HepG2 (cell line): Measurements from ENCODE around the gene LZTR1. TPM values are rescaled to one million over a fixed set of nuclear protein-coding genes. Genes with fewer than 3 reads are reported as not detected.
A peak's percentile ranks its signal among the peaks of the same experiment; 100 is the strongest.

Experiments
- ATAC-seq: fragments of 200-7000 bp; cut with Tn5 transposase; 3 replicates; pipeline ENCODE4 v1.9.1; 2020; ENCODE audit warnings: mild to moderate bottlenecking, moderate library complexity
- BruUV-seq: library from RNA; stranded (reverse); fragments of 400-500 nt; replicated peaks from 2 replicates; lab custom pipeline; 2021; lab: Mats Ljungman, UMichigan
- CTCF ChIA-PET: fragments of 300-600 bp; formaldehyde crosslinking; extraction: SDS; loops from one replicate; lab custom pipeline; 2021; ENCODE audit warnings: low total read pairs, inconsistent platforms, low intra/inter-chr PET ratio; lab: Yijun Ruan, JAX
- POLR2A ChIA-PET: fragments of 350-600 bp; sonication (Branson Sonifier 250); formaldehyde crosslinking; loops from one replicate; lab custom pipeline; 2020; ENCODE audit warnings: antibody characterized with exemption, inconsistent platforms; lab: Yijun Ruan, JAX
- DNase-seq: peaks from one replicate; pipeline ENCODE4 v3.0.0-alpha.2; 2015; ENCODE audit warnings: low spot score
- FAIRE-seq: peaks from 3 replicates; lab custom pipeline; 2011; peaks lifted over from hg19 to GRCh38; lab: Jason Lieb, UNC
- H2AFZ ChIP-seq: one replicate; pipeline ENCODE4 v1.6.1; 2011; ENCODE audit warnings: low read length, inconsistent platforms
- H3K27ac ChIP-seq: fragments of 300-600 bp; 3 replicates; pipeline ENCODE4 v1.8.0; 2011; ENCODE audit warnings: mixed run types, mild to moderate bottlenecking, mixed read lengths, low read length, inconsistent platforms; ENCODE audit not compliant: insufficient read depth; ENCODE audit errors: extremely low read length
- H3K27me3 ChIP-seq, 2 experiments: fragments of 200-600 bp in 1 of 2; 2 replicates in 1 of 2; 3 replicates in 1 of 2; pipeline versions ENCODE4 v1.6.0 to v1.8.0; 2011; ENCODE audit warnings: low read length in 2 of 2, mild to moderate bottlenecking in 2 of 2, moderate library complexity in 2 of 2, inconsistent platforms in 1 of 2; ENCODE audit not compliant: insufficient read depth in 2 of 2, control insufficient read depth in 1 of 2
- H3K36me3 ChIP-seq, 2 experiments: fragments of 200-600 bp in 1 of 2; replicated peaks in 1 of 2; 2 replicates in 1 of 2; 3 replicates in 1 of 2; pipeline versions ENCODE4 v1.5.1 to v1.8.0; 2011; ENCODE audit warnings: low read length in 2 of 2, inconsistent platforms in 1 of 2; ENCODE audit not compliant: insufficient read depth in 2 of 2, control insufficient read depth in 1 of 2
- H3K4me1 ChIP-seq: 2 replicates; pipeline ENCODE4 v1.5.1; 2012; ENCODE audit warnings: low read length, inconsistent platforms; ENCODE audit not compliant: insufficient read depth
- H3K4me2 ChIP-seq: 2 replicates; pipeline ENCODE4 v1.6.0; 2011; ENCODE audit warnings: low read depth, low read length, inconsistent platforms
- H3K4me3 ChIP-seq, 3 experiments: fragments of 200-600 bp in 1 of 3; sonication (generic), shearing (Covaris generic) in 1 of 3; replicated peaks in 1 of 3; 2 replicates each; pipeline ENCODE4 v1.5.1; 2011 to 2016; ENCODE audit warnings: low read length in 3 of 3, inconsistent platforms in 2 of 3, low read depth in 2 of 3, mild to moderate bottlenecking in 2 of 3, control low read depth in 1 of 3, mixed read lengths in 1 of 3; ENCODE audit not compliant: insufficient read depth in 1 of 3
- H3K79me2 ChIP-seq: one replicate; pipeline ENCODE4 v1.6.1; 2011; ENCODE audit warnings: low read length, inconsistent platforms; ENCODE audit not compliant: insufficient read depth
- H3K9ac ChIP-seq: 2 replicates; pipeline ENCODE4 v1.6.0; 2011; ENCODE audit warnings: mild to moderate bottlenecking, low read depth, low read length, inconsistent platforms; ENCODE audit not compliant: insufficient read depth
- H3K9me3 ChIP-seq: 2 replicates; pipeline ENCODE4 v1.5.1; 2012; ENCODE audit warnings: mild to moderate bottlenecking, low read length
- H4K20me1 ChIP-seq: 2 replicates; pipeline ENCODE4 v1.6.0; 2011; ENCODE audit warnings: inconsistent platforms, mild to moderate bottlenecking, low read length, moderate library complexity; ENCODE audit not compliant: insufficient read depth
- BHLHE40 ChIP-seq: IDR thresholded peaks from 2 replicates; pipeline ENCODE4 v1.6.1; 2011; ENCODE audit warnings: low read length, improper control_type of control experiment
- SCMH1 ChIP-seq: sonication (generic); formaldehyde crosslinking; IDR thresholded peaks from 2 replicates; pipeline ENCODE4 v1.9.0; 2021; ENCODE audit warnings: missing genetic modification reagents, mild to moderate bottlenecking, borderline replicate concordance
- ZNF547 ChIP-seq: sonication (generic); formaldehyde crosslinking; IDR thresholded peaks from 2 replicates; pipeline ENCODE4 v1.5.1; 2020; ENCODE audit warnings: mild to moderate bottlenecking, missing genetic modification reagents
- WGBS: methylation state at CpG from one replicate; pipeline ENCODE4 v1.1.6; 2017; ENCODE audit warnings: low lambda C conversion rate; 5-methylcytosine and 5-hydroxymethylcytosine counted together
- in situ Hi-C: cut with HindIII; loops from 2 replicates; pipeline ENCODE4 v1.10.0; 2017; ENCODE audit warnings: low pct_unique_long_range_greater_than_20kb; ENCODE audit not compliant: extremely low pct_ligation_motif_present
- intact Hi-C: fragments of 100-400 bp; cut with micrococcal nuclease; formaldehyde crosslinking; loops from one replicate; pipeline ENCODE4 v1.10.0; 2022; ENCODE audit not compliant: unreplicated experiment
- polyA plus RNA-seq, 8 experiments: library from polyadenylated mRNA; depleted of rRNA in 3 of 8; stranded (reverse) in 7 of 8; unstranded in 1 of 8; fragments of >200 nt; fragmentation: Illumina TruSeq in 4 of 8; extraction: Trizol in 4 of 8; gene quantifications; 2 replicates each; pipeline versions ENCODE4 v1.2.1 to v1.2.3, GENCODE V29; 2011 to 2016; ENCODE audit warnings: low read depth in 4 of 8, missing spikeins in 1 of 8, mixed read lengths in 1 of 8; ENCODE audit not compliant: insufficient read depth in 1 of 8
- total RNA-seq, 5 experiments: library from RNA; depleted of rRNA; stranded (reverse); fragments of >200 nt; fragmentation: Illumina TruSeq; extraction: Trizol; gene quantifications; 2 replicates each; pipeline ENCODE4 v1.2.3, GENCODE V29; 2016; ENCODE audit warnings: low read depth in 1 of 5
- TF ChIP-seq, protein P1 (sequence below): sonication (generic); IDR thresholded peaks from 2 replicates; pipeline ENCODE4 v1.6.1; 2016; ENCODE audit warnings: low read depth, borderline replicate concordance
- TF ChIP-seq, protein P2 (sequence below): sonication (generic); formaldehyde crosslinking; IDR thresholded peaks from 2 replicates; pipeline ENCODE4 v1.4.0; 2020; ENCODE audit warnings: missing genetic modification reagents
- TF ChIP-seq, protein P3 (sequence below): sonication (generic); formaldehyde crosslinking; IDR thresholded peaks from 2 replicates; pipeline ENCODE4 v1.9.0; 2022; ENCODE audit warnings: missing genetic modification reagents, mild to moderate bottlenecking, borderline replicate concordance

The LZTR1 gene
- total and polyA plus RNA-seq, 2 of the 13 experiments (the other 11 are each of a cell fraction or from before 2014, with no cell fraction given): 21.8 to 22.4 TPM

DNA sequence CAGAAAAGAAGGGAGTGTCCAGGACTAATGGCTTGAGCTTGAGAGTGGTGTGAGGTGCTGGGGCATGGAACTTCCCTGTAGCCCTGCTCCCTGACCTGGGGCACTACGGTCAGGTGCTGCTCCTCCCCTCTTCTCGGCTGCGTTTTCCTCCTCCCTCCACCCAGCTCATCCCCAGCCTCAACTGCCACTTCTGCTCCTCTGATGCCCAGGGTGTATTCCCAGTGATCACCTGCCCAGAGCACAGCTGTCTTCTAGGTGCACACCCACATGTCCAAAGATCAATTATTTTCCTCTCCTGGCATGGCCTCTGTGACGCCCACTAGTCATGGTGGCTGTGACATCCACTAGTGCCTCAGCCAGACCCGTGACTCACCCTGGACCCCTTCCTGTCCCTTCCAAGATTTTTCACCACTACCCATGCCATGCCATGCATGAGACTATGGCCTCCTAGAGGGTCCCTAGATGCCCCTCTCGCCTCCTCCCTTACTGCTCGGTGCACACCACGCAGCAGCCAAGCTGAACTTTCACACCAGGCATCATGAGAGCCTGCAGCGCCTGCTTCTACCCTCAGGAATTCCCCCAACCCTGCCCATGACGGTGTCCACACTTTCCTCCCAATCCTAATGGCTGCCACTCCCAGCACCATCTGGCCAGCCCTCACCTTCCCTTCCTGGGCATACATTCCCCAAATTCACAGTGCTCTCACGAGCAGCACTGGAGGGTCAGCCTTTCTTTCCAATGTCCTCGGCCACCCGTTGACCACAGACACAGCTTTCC, 34.7 kb downstream of the LZTR1 start:
- Histone ChIP-seq H3K27me3 (peaks cover 0 to 9% of the 10 kb centered on the region in 2 experiments; a peak in 1 of 5 replicates), H3K9me3 (no peaks in the 10 kb centered on the region), H3K36me3 (no peaks in the 10 kb centered on the region), H3K4me2 (peak overlapping the region; percentile 40), H3K27ac (no peak overlapping the region), H3K79me2 (no peaks in the 10 kb centered on the region), H4K20me1 (no peaks in the 10 kb centered on the region), H3K4me1 (peaks cover 51% of the 10 kb centered on the region), H2AFZ (no peak overlapping the region), H3K9ac (no peak overlapping the region), H3K4me3 (peak overlapping the region in 1 of 3 experiments; percentile 25; a peak in 1 of 6 replicates)
- ATAC-seq (no peak), DNase-seq (no peak), FAIRE-seq (no peak)
- in situ Hi-C loops: no loop called here
- BruUV-seq: no TSS peak
- CTCF ChIA-PET: no interaction called here
- TF ChIP-seq, protein P1, sequence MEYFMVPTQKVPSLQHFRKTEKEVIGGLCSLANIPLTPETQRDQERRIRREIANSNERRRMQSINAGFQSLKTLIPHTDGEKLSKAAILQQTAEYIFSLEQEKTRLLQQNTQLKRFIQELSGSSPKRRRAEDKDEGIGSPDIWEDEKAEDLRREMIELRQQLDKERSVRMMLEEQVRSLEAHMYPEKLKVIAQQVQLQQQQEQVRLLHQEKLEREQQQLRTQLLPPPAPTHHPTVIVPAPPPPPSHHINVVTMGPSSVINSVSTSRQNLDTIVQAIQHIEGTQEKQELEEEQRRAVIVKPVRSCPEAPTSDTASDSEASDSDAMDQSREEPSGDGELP: peak; percentile 48; the same call in 1 of the 2 replicates
- TF ChIP-seq, protein P2, sequence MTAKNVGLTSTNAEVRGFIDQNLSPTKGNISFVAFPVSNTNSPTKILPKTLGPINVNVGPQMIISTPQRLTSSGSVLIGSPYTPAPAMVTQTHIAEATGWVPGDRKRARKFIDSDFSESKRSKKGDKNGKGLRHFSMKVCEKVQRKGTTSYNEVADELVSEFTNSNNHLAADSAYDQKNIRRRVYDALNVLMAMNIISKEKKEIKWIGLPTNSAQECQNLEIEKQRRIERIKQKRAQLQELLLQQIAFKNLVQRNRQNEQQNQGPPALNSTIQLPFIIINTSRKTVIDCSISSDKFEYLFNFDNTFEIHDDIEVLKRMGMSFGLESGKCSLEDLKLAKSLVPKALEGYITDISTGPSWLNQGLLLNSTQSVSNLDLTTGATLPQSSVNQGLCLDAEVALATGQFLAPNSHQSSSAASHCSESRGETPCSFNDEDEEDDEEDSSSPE (CRISPR knock-in tag): no peak
- TF ChIP-seq ZNF547 (no peak), SCMH1 (CRISPR knock-in tag) (no peak), BHLHE40 (0 out of 2 replicates have a peak, but pooled peaks have one; percentile 13)
- TF ChIP-seq, protein P3, sequence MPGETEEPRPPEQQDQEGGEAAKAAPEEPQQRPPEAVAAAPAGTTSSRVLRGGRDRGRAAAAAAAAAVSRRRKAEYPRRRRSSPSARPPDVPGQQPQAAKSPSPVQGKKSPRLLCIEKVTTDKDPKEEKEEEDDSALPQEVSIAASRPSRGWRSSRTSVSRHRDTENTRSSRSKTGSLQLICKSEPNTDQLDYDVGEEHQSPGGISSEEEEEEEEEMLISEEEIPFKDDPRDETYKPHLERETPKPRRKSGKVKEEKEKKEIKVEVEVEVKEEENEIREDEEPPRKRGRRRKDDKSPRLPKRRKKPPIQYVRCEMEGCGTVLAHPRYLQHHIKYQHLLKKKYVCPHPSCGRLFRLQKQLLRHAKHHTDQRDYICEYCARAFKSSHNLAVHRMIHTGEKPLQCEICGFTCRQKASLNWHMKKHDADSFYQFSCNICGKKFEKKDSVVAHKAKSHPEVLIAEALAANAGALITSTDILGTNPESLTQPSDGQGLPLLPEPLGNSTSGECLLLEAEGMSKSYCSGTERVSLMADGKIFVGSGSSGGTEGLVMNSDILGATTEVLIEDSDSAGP (CRISPR knock-in tag): no peak
- WGBS: 34% methylated on average over 13 of the region's 13 CpGs
- intact Hi-C loops: no loop called here
- POLR2A ChIA-PET: interaction anchor here (3.4 kb wide), 1 partner anchor 14 kb away, joined by 31 read pairs; the partner anchor contains the start of gene THAP7
